Liver (tissue), 3 donors: Measurements from ENCODE around the gene CORO2B.

Source experiments
- TF ChIP-seq, protein P1 (sequence below): fragments of 150-350 bp; IDR thresholded peaks from 2 replicates; pipeline ENCODE4 v1.5.1; 2017; ENCODE audit warnings: improper control_type of control experiment, low read depth, low read length; ENCODE audit not compliant: missing input control
- TF ChIP-seq, protein P2 (sequence below): IDR thresholded peaks from 2 replicates; pipeline ENCODE4 v1.6.1; 2016; ENCODE audit warnings: antibody characterized with exemption
- donor health status: healthy.
- donor health status: healthy.

DNA sequence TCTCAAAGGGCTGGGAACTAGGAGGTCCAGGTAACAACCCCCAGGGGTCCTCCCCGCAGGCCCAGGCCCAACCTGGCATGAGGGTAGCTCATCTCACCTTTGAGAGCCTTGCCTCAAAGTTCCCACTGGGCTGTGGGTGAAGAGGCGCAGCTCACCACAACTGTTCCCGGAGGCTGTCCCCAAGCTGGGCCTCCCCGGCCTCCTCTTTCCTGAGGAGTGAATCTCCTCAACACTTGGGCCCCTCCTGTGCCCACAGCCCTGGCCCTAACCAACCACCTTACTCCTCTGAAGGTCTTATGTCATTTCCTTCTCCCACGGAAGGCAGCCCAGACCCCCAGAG, 27.5 kb upstream of the CORO2B start:
- TF ChIP-seq, protein P1, sequence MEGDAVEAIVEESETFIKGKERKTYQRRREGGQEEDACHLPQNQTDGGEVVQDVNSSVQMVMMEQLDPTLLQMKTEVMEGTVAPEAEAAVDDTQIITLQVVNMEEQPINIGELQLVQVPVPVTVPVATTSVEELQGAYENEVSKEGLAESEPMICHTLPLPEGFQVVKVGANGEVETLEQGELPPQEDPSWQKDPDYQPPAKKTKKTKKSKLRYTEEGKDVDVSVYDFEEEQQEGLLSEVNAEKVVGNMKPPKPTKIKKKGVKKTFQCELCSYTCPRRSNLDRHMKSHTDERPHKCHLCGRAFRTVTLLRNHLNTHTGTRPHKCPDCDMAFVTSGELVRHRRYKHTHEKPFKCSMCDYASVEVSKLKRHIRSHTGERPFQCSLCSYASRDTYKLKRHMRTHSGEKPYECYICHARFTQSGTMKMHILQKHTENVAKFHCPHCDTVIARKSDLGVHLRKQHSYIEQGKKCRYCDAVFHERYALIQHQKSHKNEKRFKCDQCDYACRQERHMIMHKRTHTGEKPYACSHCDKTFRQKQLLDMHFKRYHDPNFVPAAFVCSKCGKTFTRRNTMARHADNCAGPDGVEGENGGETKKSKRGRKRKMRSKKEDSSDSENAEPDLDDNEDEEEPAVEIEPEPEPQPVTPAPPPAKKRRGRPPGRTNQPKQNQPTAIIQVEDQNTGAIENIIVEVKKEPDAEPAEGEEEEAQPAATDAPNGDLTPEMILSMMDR = no peak
- TF ChIP-seq, protein P2, sequence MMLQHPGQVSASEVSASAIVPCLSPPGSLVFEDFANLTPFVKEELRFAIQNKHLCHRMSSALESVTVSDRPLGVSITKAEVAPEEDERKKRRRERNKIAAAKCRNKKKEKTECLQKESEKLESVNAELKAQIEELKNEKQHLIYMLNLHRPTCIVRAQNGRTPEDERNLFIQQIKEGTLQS = no peak
